GM12874 (cell line): ENCODE results near the gene ASCC1.
A peak's percentile ranks its signal among the peaks of the same experiment; 100 is the strongest.

ENCODE experiments used
- CTCF ChIP-seq: IDR thresholded peaks from 2 replicates; pipeline ENCODE4 v1.5.1; 2011; ENCODE audit warnings: low read depth, mild to moderate bottlenecking, control low read depth, low read length, moderate library complexity; ENCODE audit not compliant: insufficient read depth

Gene ASCC1

GRCh38 chr10:72170263-72170662 lies 45.8 kb downstream of the ASCC1 start:
- TF ChIP-seq CTCF = no peak

- no peak for TF ChIP-seq CTCF
Observed at GRCh38 chr10:72167118-72167517, 49.0 kb downstream of the ASCC1 start.

- TF ChIP-seq CTCF = peak; percentile 19; the same call in 1 of the 2 replicates
Observed at GRCh38 chr10:72164617-72165016, 51.5 kb downstream of the ASCC1 start.

- TF ChIP-seq CTCF = no peak
Observed at GRCh38 chr10:72162978-72163377, 53.1 kb downstream of the ASCC1 start.

GRCh38 chr10:72158176-72158575 lies 57.9 kb downstream of the ASCC1 start:
- TF ChIP-seq CTCF = no peak

- no peak for TF ChIP-seq CTCF
Observed at GRCh38 chr10:72156223-72156622, 59.9 kb downstream of the ASCC1 start.

- no peak for TF ChIP-seq CTCF
Observed at GRCh38 chr10:72152286-72152685, 63.8 kb downstream of the ASCC1 start.
